Muscle of leg (tissue), 11 donors: Measurements from ENCODE around the gene SHANK2. TPM values are rescaled to one million over a fixed set of nuclear protein-coding genes. Genes with fewer than 3 reads are reported as not detected.

Experiments
- DNase-seq: peaks from one replicate; pipeline ENCODE4 v3.0.0; 2013
- H3K27ac ChIP-seq: one replicate; pipeline ENCODE4 v1.5.1; 2013; ENCODE audit warnings: mild to moderate bottlenecking, low read length, control low read depth
- H3K27me3 ChIP-seq: one replicate; pipeline ENCODE4 v1.6.1; 2013; ENCODE audit warnings: low read length; ENCODE audit not compliant: control insufficient read depth, insufficient read depth
- H3K36me3 ChIP-seq: one replicate; pipeline ENCODE4 v1.6.1; 2013; ENCODE audit warnings: low read length; ENCODE audit not compliant: control insufficient read depth, insufficient read depth
- H3K4me1 ChIP-seq: one replicate; pipeline ENCODE4 v1.6.1; 2013; ENCODE audit warnings: low read length; ENCODE audit not compliant: control insufficient read depth, insufficient read depth
- H3K4me3 ChIP-seq: one replicate; pipeline ENCODE4 v1.5.1; 2013; ENCODE audit warnings: low read length, control low read depth
- H3K9me3 ChIP-seq: replicated peaks from 2 replicates; pipeline ENCODE4 v1.6.1; 2013; ENCODE audit warnings: low read depth, low read length; ENCODE audit not compliant: control insufficient read depth
- WGBS: methylation state at CpG from one replicate; pipeline ENCODE4 v1.1.5; 2013; ENCODE audit warnings: missing lambda C conversion rate; ENCODE audit not compliant: insufficient coverage; 5-methylcytosine and 5-hydroxymethylcytosine counted together
- polyA plus RNA-seq, 8 donors: library from polyadenylated mRNA; unstranded; fragments of 120-200 nt; gene quantifications; one replicate each; pipeline versions ENCODE4 v1.2.1 to v1.2.3, GENCODE V29; 2013; ENCODE audit warnings: inconsistent platforms in 1 of 8, low replicate concordance in 1 of 8; ENCODE audit not compliant: insufficient read length in 8 of 8, insufficient read depth in 1 of 8
- total RNA-seq: library from RNA; stranded (reverse); fragments of 120-200 nt; gene quantifications from one replicate; pipeline ENCODE4 v1.2.4, GENCODE V29; 2013

SHANK2 gene
- total and polyA plus RNA-seq, 9 donors = 1.1 to 3.5 (median 1.5) TPM

GRCh38 chr11:71222318-71223080 lies 29.9 kb downstream of the SHANK2 start:
- H3K27ac ChIP-seq = no peak overlapping the region
- peak; percentile 60 for DNase-seq
- H3K9me3 ChIP-seq = no peaks in the 10 kb centered on the region
- no peaks in the 10 kb centered on the region for H3K36me3 ChIP-seq
- 49% methylated on average over 21 of the region's 22 CpGs for WGBS
- H3K4me1 ChIP-seq = peaks cover 7% of the 10 kb centered on the region
- no peak overlapping the region for H3K4me3 ChIP-seq
- H3K27me3 ChIP-seq = peaks cover 2% of the 10 kb centered on the region

DNA sequence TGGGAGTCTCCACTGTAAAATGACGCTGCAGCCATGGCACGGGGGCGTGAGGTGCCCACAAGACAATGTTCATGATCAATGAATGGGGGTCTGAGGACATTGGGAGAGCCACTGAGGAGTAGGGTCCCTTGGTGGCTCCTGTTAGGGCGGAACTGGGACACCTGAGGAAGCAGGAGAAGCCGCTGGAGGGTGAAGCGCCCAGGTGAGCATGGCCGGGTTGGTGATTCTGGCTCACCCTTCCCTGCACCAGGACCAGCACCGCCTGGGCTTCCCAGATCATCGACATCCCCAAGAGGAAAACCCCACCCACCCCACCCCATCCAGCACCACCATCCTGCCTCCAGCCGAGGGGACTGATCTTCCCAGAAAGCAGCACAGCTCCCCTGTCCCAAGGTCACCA lies 30.6 kb downstream of the SHANK2 start:
- DNase-seq = no peak
- H3K27me3 ChIP-seq = peaks cover 2% of the 10 kb centered on the region

GRCh38 chr11:71221201-71221600 lies 31.2 kb downstream of the SHANK2 start:
- H3K4me3 ChIP-seq = no peak overlapping the region
- H3K36me3 ChIP-seq = no peaks in the 10 kb centered on the region
- H3K4me1 ChIP-seq = peaks cover 7% of the 10 kb centered on the region
- no peaks in the 10 kb centered on the region for H3K9me3 ChIP-seq
- H3K27ac ChIP-seq = no peak overlapping the region
- DNase-seq = no peak
- no CpG with 5 or more reads among the region's 4 CpGs for WGBS
- peaks cover 2% of the 10 kb centered on the region for H3K27me3 ChIP-seq

More for the DNA sequence above, 30.6 kb downstream of the SHANK2 start:
- 90% methylated on average over 6 of the region's 10 CpGs for WGBS
- Histone ChIP-seq H3K4me1 (peaks cover 7% of the 10 kb centered on the region), H3K4me3 (no peak overlapping the region), H3K27ac (no peak overlapping the region), H3K36me3 (no peaks in the 10 kb centered on the region), H3K9me3 (no peaks in the 10 kb centered on the region)

GRCh38 chr11:71218789-71219499 lies 33.4 kb downstream of the SHANK2 start:
- H3K9me3 ChIP-seq = no peaks in the 10 kb centered on the region
- no peak overlapping the region for H3K4me3 ChIP-seq
- 85% methylated on average over 10 of the region's 10 CpGs for WGBS
- H3K27ac ChIP-seq = no peak overlapping the region
- no peak for DNase-seq
- peaks cover 7% of the 10 kb centered on the region for H3K27me3 ChIP-seq
- H3K4me1 ChIP-seq = peaks cover 16% of the 10 kb centered on the region
- H3K36me3 ChIP-seq = no peaks in the 10 kb centered on the region

DNA sequence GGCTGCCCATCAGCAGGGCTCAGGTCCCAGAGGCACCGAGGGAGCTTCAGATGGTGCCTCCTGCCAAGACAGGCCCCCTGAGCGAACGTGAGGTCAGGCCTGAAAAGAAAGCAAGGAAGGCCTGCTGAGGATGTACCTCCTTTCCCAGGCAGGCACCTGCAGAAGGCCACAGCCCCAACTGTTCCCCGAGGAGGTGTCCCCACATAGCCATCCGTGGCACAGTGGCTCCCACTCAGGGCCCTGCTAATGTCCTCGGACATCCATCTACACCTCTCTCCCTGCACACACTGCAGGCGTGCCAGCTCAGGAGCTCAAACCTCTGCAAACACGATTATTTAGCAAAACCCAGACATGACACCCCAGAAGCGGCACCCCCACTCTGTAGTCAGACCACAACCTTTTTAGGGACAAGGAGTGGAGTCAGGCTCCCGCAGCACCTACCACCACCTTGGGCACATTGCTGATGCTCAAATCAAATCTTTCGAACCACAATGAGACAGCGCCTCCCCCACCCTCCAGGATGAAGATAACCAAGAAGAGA lies 36.9 kb downstream of the SHANK2 start:
- Histone ChIP-seq H3K4me3 (no peak overlapping the region), H3K36me3 (no peaks in the 10 kb centered on the region), H3K27ac (no peak overlapping the region), H3K27me3 (peaks cover 9% of the 10 kb centered on the region), H3K9me3 (no peaks in the 10 kb centered on the region), H3K4me1 (peaks cover 26% of the 10 kb centered on the region)
- DNase-seq = no peak
- WGBS = 82% methylated on average over 9 of the region's 12 CpGs

DNA sequence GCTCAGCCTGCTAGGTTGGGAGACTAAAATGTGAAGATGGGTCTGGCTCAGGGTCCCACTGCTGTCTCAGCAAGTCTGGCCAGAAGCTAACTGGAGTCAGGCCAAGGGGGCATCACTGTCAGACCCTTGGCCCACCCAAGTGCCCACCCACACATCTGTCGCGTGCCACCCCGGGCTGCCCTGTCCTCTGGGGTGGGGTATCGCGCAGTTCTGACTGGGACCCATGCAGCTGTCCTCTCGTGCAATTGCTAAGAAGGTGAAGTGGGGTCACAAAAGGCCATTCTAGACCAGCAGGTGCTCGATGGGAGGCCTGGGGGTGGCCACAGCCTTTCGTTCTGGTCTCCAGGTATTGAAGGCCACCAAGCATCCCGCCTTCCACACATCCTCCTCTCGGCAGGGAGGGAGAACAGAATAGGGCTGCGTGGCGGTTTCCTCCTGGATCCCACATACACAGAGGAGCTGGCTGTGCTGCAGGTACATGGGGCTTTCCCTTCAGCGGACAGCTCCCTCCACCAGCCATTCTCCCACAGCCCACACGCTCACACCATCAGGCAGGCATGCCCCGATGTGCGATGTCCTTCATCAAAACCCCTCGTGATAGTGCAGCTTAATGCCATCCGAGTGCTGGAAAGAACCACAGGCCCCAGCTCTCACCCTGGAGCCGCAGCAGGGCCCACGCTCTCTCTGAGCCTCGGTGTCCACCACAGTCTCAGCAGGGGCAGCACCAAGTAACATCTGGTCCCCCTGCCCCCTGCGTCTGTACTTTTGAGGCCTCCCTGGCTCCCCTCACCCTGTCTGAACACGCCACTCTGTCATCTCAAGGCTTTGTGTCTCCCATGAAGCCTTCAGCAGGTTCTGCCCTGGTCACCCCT lies 37.6 kb downstream of the SHANK2 start:
- H3K27ac ChIP-seq = no peak overlapping the region
- H3K4me3 ChIP-seq = no peak overlapping the region
- 86% methylated on average over 16 of the region's 23 CpGs for WGBS
- no peaks in the 10 kb centered on the region for H3K36me3 ChIP-seq
- peaks cover 9% of the 10 kb centered on the region for H3K27me3 ChIP-seq
- DNase-seq = no peak
- peaks cover 26% of the 10 kb centered on the region for H3K4me1 ChIP-seq
- no peaks in the 10 kb centered on the region for H3K9me3 ChIP-seq

GRCh38 chr11:71213696-71214552 lies 38.5 kb downstream of the SHANK2 start:
- H3K27ac ChIP-seq = no peak overlapping the region
- no peak overlapping the region for H3K4me3 ChIP-seq
- peaks cover 9% of the 10 kb centered on the region for H3K27me3 ChIP-seq
- H3K36me3 ChIP-seq = no peaks in the 10 kb centered on the region
- no peaks in the 10 kb centered on the region for H3K9me3 ChIP-seq
- WGBS = 64% methylated on average over 13 of the region's 19 CpGs
- no peak for DNase-seq
- H3K4me1 ChIP-seq = peaks cover 26% of the 10 kb centered on the region

GRCh38 chr11:71212871-71213559 lies 39.4 kb downstream of the SHANK2 start:
- WGBS = 34% methylated on average over 8 of the region's 10 CpGs
- H3K27ac ChIP-seq = peak overlapping the region; percentile 47
- H3K4me3 ChIP-seq = no peak overlapping the region
- H3K4me1 ChIP-seq = peaks cover 26% of the 10 kb centered on the region
- H3K9me3 ChIP-seq = no peaks in the 10 kb centered on the region
- H3K27me3 ChIP-seq = peaks cover 9% of the 10 kb centered on the region
- peak; percentile 85 for DNase-seq
- H3K36me3 ChIP-seq = no peaks in the 10 kb centered on the region

GRCh38 chr11:71211631-71212030 lies 40.7 kb downstream of the SHANK2 start:
- H3K4me3 ChIP-seq = no peak overlapping the region
- H3K27me3 ChIP-seq = peaks cover 9% of the 10 kb centered on the region
- no peak overlapping the region for H3K27ac ChIP-seq
- no peak for DNase-seq
- H3K4me1 ChIP-seq = peaks cover 33% of the 10 kb centered on the region
- H3K36me3 ChIP-seq = no peaks in the 10 kb centered on the region
- H3K9me3 ChIP-seq = no peaks in the 10 kb centered on the region
- WGBS = 38% methylated on average over 2 of the region's 2 CpGs
